DMS153 treated with DMSO at 0.1 percent for 48 hours (cell line): ENCODE data around the gene LSP1.
"Not testable (repeated sequence)": the region's sequence is repeated elsewhere in the genome, so short reads cannot be mapped to it uniquely, and the experiment has no call there.

Experiments
- DNase-seq: peaks from one replicate; lab custom pipeline; 2025; ENCODE audit not compliant: unreplicated experiment; lab: John Stamatoyannopoulos, UW

The LSP1 gene

GRCh38 chr11:1937616-1938342, 84.9 kb downstream of the LSP1 start:
- no peak for DNase-seq

GRCh38 chr11:1938343-1939005, 85.6 kb downstream of the LSP1 start:
- no peak for DNase-seq

GRCh38 chr11:1939006-1939625, 86.2 kb downstream of the LSP1 start:
- no peak for DNase-seq

- not testable (repeated sequence) for DNase-seq
These were observed 86.9 kb downstream of the LSP1 start for GRCh38 chr11:1939788-1940187.
